GM10248 (cell line): ENCODE data around the gene NPAS1.

Experiments
- CTCF ChIA-PET: fragments of 300-600 bp; sonication (Branson Sonifier 250); formaldehyde crosslinking; extraction: SDS; loops from one replicate; lab custom pipeline; 2021; ENCODE audit warnings: antibody characterized with exemption; lab: Yijun Ruan, JAX
- POLR2A ChIA-PET: fragments of 350-650 bp; sonication (Branson Sonifier 250); formaldehyde crosslinking; extraction: SDS; loops from one replicate; lab custom pipeline; 2020; ENCODE audit warnings: antibody characterized with exemption; lab: Yijun Ruan, JAX
- DNase-seq: peaks from one replicate; pipeline ENCODE4 v3.0.0; 2012; ENCODE audit errors: extremely low spot score
- CTCF ChIP-seq: IDR thresholded peaks from 2 replicates; pipeline ENCODE4 v1.5.1; 2012; ENCODE audit warnings: mild to moderate bottlenecking, low read depth; ENCODE audit errors: extremely low read depth, missing control alignments, control extremely low read depth

NPAS1 gene

GRCh38 chr19:46980761-46981160, 38.9 kb upstream of the NPAS1 start:
- no peak for TF ChIP-seq CTCF
- POLR2A ChIA-PET: no interaction called here

GRCh38 chr19:46981286-46981945, 38.2 kb upstream of the NPAS1 start:
- POLR2A ChIA-PET: interaction anchor here (0.6 kb wide), 2 partner anchors 107 to 434 kb away, joined by 5 to 8 read pairs; no protein-coding TSS in a partner anchor
- no peak for DNase-seq
- TF ChIP-seq CTCF: no peak
- CTCF ChIA-PET: interaction anchor here (2.4 kb wide), 1 partner anchor 10 kb away, joined by 12 read pairs; no protein-coding TSS in a partner anchor

More at GRCh38 chr19:46980761-46981160, 38.9 kb upstream of the NPAS1 start:
- no peak for DNase-seq
- CTCF ChIA-PET: interaction anchor here (1.2 to 2.4 kb wide), 2 partner anchors 11 to 16 kb away, joined by 3 to 12 read pairs; no protein-coding TSS in a partner anchor

- ChIA-PET POLR2A (interaction anchor here (0.7 kb wide), 1 partner anchor 137 kb away, joined by 6 read pairs; no protein-coding TSS in a partner anchor), CTCF (interaction anchor here (1.2 to 1.6 kb wide), 4 partner anchors 9 to 127 kb away, joined by 3 to 6 read pairs (median 4); no protein-coding TSS in a partner anchor)
- DNase-seq: no peak
These were observed 36.5 kb upstream of the NPAS1 start for GRCh38 chr19:46983097-46983496.

GRCh38 chr19:46984077-46985010, 35.3 kb upstream of the NPAS1 start:
- POLR2A ChIA-PET: no interaction called here
- CTCF ChIA-PET: interaction anchor here (1.2 to 1.6 kb wide), 4 partner anchors 8 to 128 kb away, joined by 3 to 6 read pairs (median 4); no protein-coding TSS in a partner anchor
- no peak for DNase-seq
- no peak for TF ChIP-seq CTCF

More at GRCh38 chr19:46983097-46983496, 36.5 kb upstream of the NPAS1 start:
- no peak for TF ChIP-seq CTCF

- ChIA-PET POLR2A (no interaction called here), CTCF (interaction anchor here (1.3 to 2.4 kb wide), 3 partner anchors 11 to 129 kb away, joined by 4 to 6 read pairs (median 6); no protein-coding TSS in a partner anchor)
- TF ChIP-seq CTCF: no peak
- DNase-seq: no peak
These were observed 33.9 kb upstream of the NPAS1 start for GRCh38 chr19:46985542-46986415.
